ENCODE measurements around the gene PTPRF.
A peak's percentile ranks its signal among the peaks of the same experiment; 100 is the strongest.

Gene PTPRF

GRCh38 chr1:43573066-43573800, 42.5 kb downstream of the PTPRF start:
- DNase-seq (ENCODE audit: extremely low read depth, low read depth) = peak; percentile 56
- no peak overlapping the region for H3K4me3 ChIP-seq (replicated peaks; ENCODE audit: low read depth, low read length)
- TF ChIP-seq CTCF (IDR thresholded peaks at IDR 0.05; ENCODE audit: low read depth, low read length, missing control alignments) = no peak

GRCh38 chr1:43576521-43576920, 45.8 kb downstream of the PTPRF start:
- DNase-seq (ENCODE audit: extremely low read depth, low read depth) = no peak
- no peak for TF ChIP-seq CTCF (IDR thresholded peaks at IDR 0.05; ENCODE audit: low read depth, low read length, missing control alignments)
- no peak overlapping the region for H3K4me3 ChIP-seq (replicated peaks; ENCODE audit: low read depth, low read length)

- H3K4me3 ChIP-seq (replicated peaks; ENCODE audit: low read depth, low read length) = no peak overlapping the region
- no peak for TF ChIP-seq CTCF (IDR thresholded peaks at IDR 0.05; ENCODE audit: low read depth, low read length, missing control alignments)
- DNase-seq (ENCODE audit: extremely low read depth, low read depth) = no peak
Measured at GRCh38 chr1:43577655-43578542, 47.2 kb downstream of the PTPRF start.

- no peak for TF ChIP-seq CTCF (IDR thresholded peaks at IDR 0.05; ENCODE audit: low read depth, low read length, missing control alignments)
- H3K4me3 ChIP-seq (replicated peaks; ENCODE audit: low read depth, low read length) = no peak overlapping the region
- DNase-seq (ENCODE audit: extremely low read depth, low read depth) = no peak
Measured at GRCh38 chr1:43580039-43580438, 49.4 kb downstream of the PTPRF start.

- DNase-seq (ENCODE audit: extremely low read depth, low read depth) = peak; percentile 98
- no peak for TF ChIP-seq CTCF (IDR thresholded peaks at IDR 0.05; ENCODE audit: low read depth, low read length, missing control alignments)
Measured at GRCh38 chr1:43582162-43582566, 51.5 kb downstream of the PTPRF start.

GRCh38 chr1:43583058-43583457, 52.4 kb downstream of the PTPRF start:
- no peak for TF ChIP-seq CTCF (IDR thresholded peaks at IDR 0.05; ENCODE audit: low read depth, low read length, missing control alignments)
- no peak overlapping the region for H3K4me3 ChIP-seq (replicated peaks; ENCODE audit: low read depth, low read length)
- no peak for DNase-seq (ENCODE audit: extremely low read depth, low read depth)

More at GRCh38 chr1:43582162-43582566, 51.5 kb downstream of the PTPRF start:
- H3K4me3 ChIP-seq (replicated peaks; ENCODE audit: low read depth, low read length) = no peak overlapping the region

Data from HFF-Myc (cell line).